Lower leg skin (tissue), 3 donors: Measurements from ENCODE around the gene C19orf18.

ENCODE experiments used
- POLR2A ChIP-seq, 2 donors: fragments of 450-650 bp; IDR thresholded peaks; one replicate each; pipeline ENCODE4 v1.6.1; 2016 to 2017; ENCODE audit warnings: antibody characterized with exemption in 2 of 2, mild to moderate bottlenecking in 1 of 2, moderate library complexity in 1 of 2
- TF ChIP-seq, protein P1 (sequence below), 3 donors: fragments of 450-650 bp; IDR thresholded peaks; one replicate each; pipeline ENCODE4 v1.5.1; 2016; ENCODE audit warnings: antibody characterized with exemption in 3 of 3, mild to moderate bottlenecking in 3 of 3, moderate library complexity in 2 of 3

DNA sequence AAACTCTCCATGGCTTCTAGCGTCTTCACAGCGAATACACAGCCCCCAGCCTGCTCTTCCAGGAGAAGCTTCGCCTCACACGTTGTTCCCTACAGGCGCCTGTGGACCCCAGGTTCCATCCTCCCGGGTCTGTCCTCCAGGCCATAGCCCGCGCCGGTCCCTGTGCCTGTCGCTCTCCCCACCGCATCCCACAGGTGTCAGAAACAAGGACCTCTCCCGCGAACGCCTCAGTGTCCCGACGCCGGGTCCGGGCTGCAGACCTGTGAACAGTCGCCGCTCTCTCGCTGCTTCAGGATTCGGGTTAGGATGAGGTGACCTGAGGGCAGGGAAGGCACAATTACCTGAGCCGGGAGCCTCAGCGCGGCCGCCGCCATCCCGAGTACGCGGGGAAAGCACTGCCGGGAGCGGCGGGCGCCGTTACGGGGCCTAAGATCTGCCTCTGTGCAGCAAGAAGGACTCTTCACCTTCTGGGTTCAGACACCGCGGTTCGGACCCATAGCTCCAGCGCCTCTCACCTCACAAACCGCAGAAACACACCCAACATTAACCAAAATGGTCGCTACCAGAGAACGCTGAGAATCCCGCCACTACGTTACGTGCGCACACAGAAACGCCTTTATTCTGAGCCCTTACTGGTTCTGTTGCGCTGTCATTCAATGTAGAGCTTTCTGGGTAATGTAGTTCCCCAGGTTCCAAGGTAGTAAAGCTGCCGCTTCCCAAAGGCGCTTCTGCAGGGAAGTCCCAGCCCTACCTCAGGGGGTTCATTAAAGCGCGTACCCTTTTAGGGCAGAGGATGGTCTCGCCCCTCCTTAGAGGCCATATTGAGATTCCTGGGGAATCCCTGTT lies 39.3 kb downstream of the C19orf18 start, which contains the start of gene ZNF418:
- TF ChIP-seq, protein P1, sequence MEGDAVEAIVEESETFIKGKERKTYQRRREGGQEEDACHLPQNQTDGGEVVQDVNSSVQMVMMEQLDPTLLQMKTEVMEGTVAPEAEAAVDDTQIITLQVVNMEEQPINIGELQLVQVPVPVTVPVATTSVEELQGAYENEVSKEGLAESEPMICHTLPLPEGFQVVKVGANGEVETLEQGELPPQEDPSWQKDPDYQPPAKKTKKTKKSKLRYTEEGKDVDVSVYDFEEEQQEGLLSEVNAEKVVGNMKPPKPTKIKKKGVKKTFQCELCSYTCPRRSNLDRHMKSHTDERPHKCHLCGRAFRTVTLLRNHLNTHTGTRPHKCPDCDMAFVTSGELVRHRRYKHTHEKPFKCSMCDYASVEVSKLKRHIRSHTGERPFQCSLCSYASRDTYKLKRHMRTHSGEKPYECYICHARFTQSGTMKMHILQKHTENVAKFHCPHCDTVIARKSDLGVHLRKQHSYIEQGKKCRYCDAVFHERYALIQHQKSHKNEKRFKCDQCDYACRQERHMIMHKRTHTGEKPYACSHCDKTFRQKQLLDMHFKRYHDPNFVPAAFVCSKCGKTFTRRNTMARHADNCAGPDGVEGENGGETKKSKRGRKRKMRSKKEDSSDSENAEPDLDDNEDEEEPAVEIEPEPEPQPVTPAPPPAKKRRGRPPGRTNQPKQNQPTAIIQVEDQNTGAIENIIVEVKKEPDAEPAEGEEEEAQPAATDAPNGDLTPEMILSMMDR (IDR thresholded peaks at IDR 0.05), result no peak
- TF ChIP-seq POLR2A (IDR thresholded peaks at IDR 0.05), result no peak
